Breast epithelium (tissue), 4 donors: Measurements from ENCODE around the gene STXBP5. TPM values are rescaled to one million over a fixed set of nuclear protein-coding genes. Genes with fewer than 3 reads are reported as not detected.

Experiments used
- DNase-seq, 2 donors: peaks; one replicate each; pipeline ENCODE4 v3.0.0-alpha.2; 2019; ENCODE audit warnings: low spot score in 2 of 2
- H3K27ac ChIP-seq, 2 donors: fragments of 200-600 bp; sonication (generic) in 1 of 2; one replicate each; pipeline ENCODE4 v1.5.1; 2016 to 2019; ENCODE audit warnings: mild to moderate bottlenecking in 1 of 2
- H3K27me3 ChIP-seq, 2 donors: fragments of 200-600 bp; sonication (generic) in 1 of 2; one replicate each; pipeline versions ENCODE4 v1.5.1 to v1.6.0; 2017 to 2019; ENCODE audit warnings: control low read depth in 1 of 2, mild to moderate bottlenecking in 1 of 2
- H3K36me3 ChIP-seq: fragments of 200-600 bp; one replicate; pipeline ENCODE4 v1.5.1; 2019
- H3K4me1 ChIP-seq, 2 donors: fragments of 200-600 bp; sonication (generic); one replicate each; pipeline ENCODE4 v1.5.1; 2016 to 2019; ENCODE audit warnings: control low read depth in 1 of 2
- H3K4me3 ChIP-seq, 3 donors: fragments of 200-600 bp; sonication (generic); 1 replicate in 2 of 3; 2 replicates in 1 of 3; pipeline ENCODE4 v1.5.1; 2016 to 2019; ENCODE audit warnings: mild to moderate bottlenecking in 3 of 3, moderate library complexity in 2 of 3
- H3K9me3 ChIP-seq, 2 donors: fragments of 200-600 bp; sonication (generic) in 1 of 2; one replicate each; pipeline ENCODE4 v1.5.1; 2016 to 2019; ENCODE audit warnings: control low read depth in 1 of 2
- CTCF ChIP-seq, 3 donors: fragments of 450-650 bp; IDR thresholded peaks; one replicate each; pipeline ENCODE4 v1.5.1; 2016 to 2017; ENCODE audit warnings: antibody characterized with exemption in 3 of 3, mild to moderate bottlenecking in 3 of 3, moderate library complexity in 3 of 3
- POLR2A ChIP-seq: fragments of 450-650 bp; IDR thresholded peaks from one replicate; pipeline ENCODE4 v1.6.1; 2016; ENCODE audit warnings: antibody characterized with exemption, mild to moderate bottlenecking, moderate library complexity
- POLR2AphosphoS5 ChIP-seq, 3 donors: sonication (generic); formaldehyde crosslinking; IDR thresholded peaks; one replicate each; pipeline ENCODE4 v1.6.1; 2017; ENCODE audit warnings: antibody characterized with exemption in 3 of 3
- intact Hi-C: fragments of 100-400 bp; cut with DNase I; formaldehyde crosslinking; loops from one replicate; pipeline ENCODE4 v1.15.1; 2023; ENCODE audit warnings: low total_unique reads
- total RNA-seq, 3 donors: library from RNA; depleted of rRNA; stranded (reverse); fragments of >200 nt; gene quantifications; one replicate each; pipeline ENCODE4 v1.1.0, GENCODE V29; 2016

Gene STXBP5
- total RNA-seq, 3 donors from 2014 or later, result 21.3 to 43.6 (median 26.9) TPM

GRCh38 chr6:147169529-147169928 lies 34.7 kb upstream of the STXBP5 start:
- TF ChIP-seq POLR2A (no peak), CTCF (IDR thresholded peaks at IDR 0.05) (no peak), POLR2AphosphoS5 (IDR thresholded peaks at IDR 0.05) (no peak)
- DNase-seq, result no peak
- Histone ChIP-seq H3K36me3 (no peaks in the 10 kb centered on the region), H3K4me1 (no peaks in the 10 kb centered on the region), H3K9me3 (no peaks in the 10 kb centered on the region), H3K27ac (no peak overlapping the region), H3K4me3 (no peak overlapping the region), H3K27me3 (no peaks in the 10 kb centered on the region)
- intact Hi-C loops, result no loop called here

GRCh38 chr6:147170269-147170668 lies 33.9 kb upstream of the STXBP5 start:
- Histone ChIP-seq H3K4me1 (no peaks in the 10 kb centered on the region), H3K27me3 (no peaks in the 10 kb centered on the region), H3K36me3 (no peaks in the 10 kb centered on the region), H3K27ac (no peak overlapping the region), H3K9me3 (no peaks in the 10 kb centered on the region), H3K4me3 (no peak overlapping the region)
- TF ChIP-seq POLR2AphosphoS5 (IDR thresholded peaks at IDR 0.05) (no peak), CTCF (IDR thresholded peaks at IDR 0.05) (no peak), POLR2A (no peak)
- intact Hi-C loops, result no loop called here
- DNase-seq, result no peak

DNA sequence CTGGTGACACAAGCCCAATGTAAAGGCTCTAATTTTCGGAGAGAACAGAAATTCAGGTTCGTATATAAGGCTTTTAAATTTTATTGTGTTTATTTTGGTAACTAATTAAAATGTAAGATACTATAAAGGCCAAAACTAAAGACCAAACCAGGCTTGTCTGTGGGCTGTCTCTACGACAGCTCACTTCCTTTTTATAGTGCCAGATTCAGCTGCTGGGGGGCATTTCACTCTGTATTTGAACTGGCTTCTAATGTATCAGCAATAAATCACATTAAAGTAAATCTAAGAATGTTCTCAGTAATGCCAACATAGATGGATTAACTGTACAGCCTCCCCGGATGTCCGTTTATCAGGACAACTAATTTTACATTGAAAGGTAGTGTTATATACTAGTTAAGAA lies 31.1 kb upstream of the STXBP5 start:
- Histone ChIP-seq H3K27ac (no peak overlapping the region), H3K4me3 (no peak overlapping the region), H3K27me3 (no peaks in the 10 kb centered on the region), H3K9me3 (no peaks in the 10 kb centered on the region), H3K36me3 (no peaks in the 10 kb centered on the region), H3K4me1 (no peaks in the 10 kb centered on the region)
- TF ChIP-seq CTCF (IDR thresholded peaks at IDR 0.05) (no peak), POLR2AphosphoS5 (IDR thresholded peaks at IDR 0.05) (no peak), POLR2A (no peak)
- intact Hi-C loops, result no loop called here
- no peak for DNase-seq

DNA sequence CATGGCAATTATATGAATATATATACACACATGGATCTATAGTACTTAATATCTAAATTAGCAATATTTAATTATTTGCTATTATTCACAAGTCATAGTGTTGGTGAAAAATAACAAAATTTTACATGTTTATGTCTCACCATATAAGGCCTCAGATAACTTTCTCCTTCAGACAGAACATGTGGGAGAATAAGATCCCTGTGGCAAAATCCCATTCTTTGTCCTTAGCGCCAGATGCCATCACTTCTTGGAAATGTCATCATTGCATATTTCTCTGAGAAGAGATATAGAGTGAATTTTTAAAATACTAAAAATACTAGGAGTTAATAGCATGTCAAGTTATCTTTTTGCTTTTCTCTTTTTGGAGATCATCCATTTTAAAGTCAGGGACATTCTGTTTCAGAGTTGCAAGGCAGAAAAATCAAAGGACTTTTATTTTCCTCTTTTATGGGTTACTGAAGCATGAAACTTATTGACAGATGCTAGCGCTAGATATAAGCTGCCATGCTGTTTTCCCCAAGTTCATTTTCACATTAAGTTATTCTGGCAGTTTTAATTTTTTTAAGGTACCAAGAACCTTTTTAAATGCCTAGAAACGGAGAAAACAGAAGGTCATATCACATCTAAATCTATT lies 30.4 kb upstream of the STXBP5 start:
- no peaks in the 10 kb centered on the region for H3K27me3 ChIP-seq
- intact Hi-C loops, result no loop called here
- H3K27ac ChIP-seq, result no peak overlapping the region
- H3K4me1 ChIP-seq, result no peaks in the 10 kb centered on the region
- H3K9me3 ChIP-seq, result no peaks in the 10 kb centered on the region
- H3K4me3 ChIP-seq, result no peak overlapping the region
- DNase-seq, result no peak
- TF ChIP-seq POLR2AphosphoS5 (IDR thresholded peaks at IDR 0.05), result no peak
- TF ChIP-seq POLR2A, result no peak
- no peak for TF ChIP-seq CTCF (IDR thresholded peaks at IDR 0.05)
- H3K36me3 ChIP-seq, result no peaks in the 10 kb centered on the region

DNA sequence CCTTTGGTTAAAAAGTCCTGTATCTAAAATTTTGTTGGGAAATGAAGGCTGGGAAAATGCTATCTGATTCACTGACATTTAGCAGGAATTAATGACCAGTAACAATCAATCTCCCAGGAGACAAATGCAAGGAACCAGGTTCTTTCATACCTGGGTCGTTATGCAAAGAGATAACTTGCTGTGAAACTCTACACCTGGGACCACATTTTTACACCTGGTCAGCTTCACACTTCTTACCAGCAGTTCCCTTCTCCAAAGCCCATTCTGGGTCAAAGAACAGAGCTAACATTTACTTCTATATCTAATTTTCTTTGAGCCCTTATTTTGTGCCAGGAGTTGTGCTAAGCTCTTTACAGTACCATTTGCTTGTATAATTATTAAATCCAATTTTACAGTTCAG lies 27.4 kb upstream of the STXBP5 start:
- no peak for DNase-seq
- no peaks in the 10 kb centered on the region for H3K4me1 ChIP-seq
- TF ChIP-seq CTCF (IDR thresholded peaks at IDR 0.05) (no peak), POLR2AphosphoS5 (IDR thresholded peaks at IDR 0.05) (no peak), POLR2A (no peak)
- no peaks in the 10 kb centered on the region for H3K9me3 ChIP-seq
- no peak overlapping the region for H3K4me3 ChIP-seq
- intact Hi-C loops, result no loop called here
- no peak overlapping the region for H3K27ac ChIP-seq
- H3K36me3 ChIP-seq, result no peaks in the 10 kb centered on the region
- H3K27me3 ChIP-seq, result no peaks in the 10 kb centered on the region
